Loucy (cell line): ENCODE data around the gene DLX5.

Source experiments
- H2AFZ ChIP-seq: fragments of 200-600 bp; sonication (generic); 2 replicates; pipeline ENCODE4 v1.6.0; 2016; ENCODE audit warnings: antibody characterized with exemption, mild to moderate bottlenecking, low read length, moderate library complexity
- H3F3A ChIP-seq: fragments of 200-600 bp; 2 replicates; pipeline ENCODE4 v1.6.0; 2016; ENCODE audit warnings: antibody characterized with exemption, low read depth, mild to moderate bottlenecking
- H3K27me3 ChIP-seq: fragments of 200-600 bp; sonication (generic); 2 replicates; pipeline ENCODE4 v1.6.1; 2014; ENCODE audit warnings: low read length, mild to moderate bottlenecking; ENCODE audit not compliant: insufficient read depth, poor library complexity, severe bottlenecking
- H3K36me3 ChIP-seq: fragments of 200-600 bp; sonication (generic); 2 replicates; pipeline ENCODE4 v1.6.1; 2016; ENCODE audit warnings: low read length; ENCODE audit not compliant: insufficient read depth
- H3K4me1 ChIP-seq: fragments of 200-600 bp; sonication (generic); 2 replicates; pipeline ENCODE4 v1.5.1; 2014; ENCODE audit warnings: low read length, mild to moderate bottlenecking; ENCODE audit not compliant: insufficient read depth, poor library complexity, severe bottlenecking
- H3K4me2 ChIP-seq: fragments of 200-600 bp; sonication (generic); 2 replicates; pipeline ENCODE4 v1.6.0; 2014; ENCODE audit warnings: antibody characterized with exemption, low read length, low read depth, mild to moderate bottlenecking; ENCODE audit not compliant: poor library complexity, severe bottlenecking
- H3K4me3 ChIP-seq: fragments of 200-600 bp; sonication (generic); 2 replicates; pipeline ENCODE4 v1.5.1; 2014; ENCODE audit warnings: low read length, mild to moderate bottlenecking, mixed read lengths; ENCODE audit not compliant: poor library complexity, severe bottlenecking
- H3K79me2 ChIP-seq: fragments of 200-600 bp; sonication (generic); 2 replicates; pipeline ENCODE4 v1.6.1; 2014; ENCODE audit warnings: low read length; ENCODE audit not compliant: insufficient read depth
- H3K9ac ChIP-seq: fragments of 200-600 bp; sonication (generic); 2 replicates; pipeline ENCODE4 v1.6.0; 2014; ENCODE audit warnings: mild to moderate bottlenecking, low read depth, low read length, moderate library complexity; ENCODE audit not compliant: poor library complexity, severe bottlenecking
- H3K9me2 ChIP-seq: fragments of 200-600 bp; sonication (generic); replicated peaks from 2 replicates; pipeline ENCODE4 v1.6.1; 2016; ENCODE audit warnings: low read depth, low read length, mixed read lengths
- H3K9me3 ChIP-seq: fragments of 200-600 bp; sonication (generic); 2 replicates; pipeline ENCODE4 v1.6.1; 2014; ENCODE audit warnings: mild to moderate bottlenecking, antibody characterized with exemption, low read length, low read depth; ENCODE audit not compliant: insufficient read depth
- H4K20me1 ChIP-seq: fragments of 200-600 bp; sonication (generic); 2 replicates; pipeline ENCODE4 v1.6.0; 2014; ENCODE audit warnings: antibody characterized with exemption, low read length, mild to moderate bottlenecking; ENCODE audit not compliant: insufficient read depth, poor library complexity, severe bottlenecking
- EZH2phosphoT487 ChIP-seq: fragments of 200-600 bp; IDR thresholded peaks from 2 replicates; pipeline ENCODE4 v1.6.1; 2018; ENCODE audit warnings: antibody characterized with exemption, mild to moderate bottlenecking, moderate library complexity, borderline replicate concordance
- TF ChIP-seq, protein P1 (sequence below): fragments of 200-600 bp; sonication (generic); conservative IDR thresholded peaks from 2 replicates; pipeline ENCODE4 v1.5.1; 2014; ENCODE audit warnings: mild to moderate bottlenecking, antibody characterized with exemption, low read length

DLX5 gene

GRCh38 chr7:97001656-97002554, 22.7 kb downstream of the DLX5 start:
- H2AFZ ChIP-seq = no peak overlapping the region
- no peaks in the 10 kb centered on the region for H4K20me1 ChIP-seq
- no peaks in the 10 kb centered on the region for H3K9me2 ChIP-seq
- H3K36me3 ChIP-seq = no peaks in the 10 kb centered on the region
- no peak for TF ChIP-seq EZH2phosphoT487
- TF ChIP-seq, protein P1, sequence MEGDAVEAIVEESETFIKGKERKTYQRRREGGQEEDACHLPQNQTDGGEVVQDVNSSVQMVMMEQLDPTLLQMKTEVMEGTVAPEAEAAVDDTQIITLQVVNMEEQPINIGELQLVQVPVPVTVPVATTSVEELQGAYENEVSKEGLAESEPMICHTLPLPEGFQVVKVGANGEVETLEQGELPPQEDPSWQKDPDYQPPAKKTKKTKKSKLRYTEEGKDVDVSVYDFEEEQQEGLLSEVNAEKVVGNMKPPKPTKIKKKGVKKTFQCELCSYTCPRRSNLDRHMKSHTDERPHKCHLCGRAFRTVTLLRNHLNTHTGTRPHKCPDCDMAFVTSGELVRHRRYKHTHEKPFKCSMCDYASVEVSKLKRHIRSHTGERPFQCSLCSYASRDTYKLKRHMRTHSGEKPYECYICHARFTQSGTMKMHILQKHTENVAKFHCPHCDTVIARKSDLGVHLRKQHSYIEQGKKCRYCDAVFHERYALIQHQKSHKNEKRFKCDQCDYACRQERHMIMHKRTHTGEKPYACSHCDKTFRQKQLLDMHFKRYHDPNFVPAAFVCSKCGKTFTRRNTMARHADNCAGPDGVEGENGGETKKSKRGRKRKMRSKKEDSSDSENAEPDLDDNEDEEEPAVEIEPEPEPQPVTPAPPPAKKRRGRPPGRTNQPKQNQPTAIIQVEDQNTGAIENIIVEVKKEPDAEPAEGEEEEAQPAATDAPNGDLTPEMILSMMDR = no peak
- H3K4me3 ChIP-seq = no peak overlapping the region
- H3K4me1 ChIP-seq = no peaks in the 10 kb centered on the region
- no peak overlapping the region for H3K4me2 ChIP-seq
- H3K9me3 ChIP-seq = no peaks in the 10 kb centered on the region
- H3K79me2 ChIP-seq = no peaks in the 10 kb centered on the region
- no peak overlapping the region for H3K9ac ChIP-seq
- H3F3A ChIP-seq = no peaks in the 10 kb centered on the region
- no peaks in the 10 kb centered on the region for H3K27me3 ChIP-seq

GRCh38 chr7:97001221-97001620, 23.4 kb downstream of the DLX5 start:
- no peaks in the 10 kb centered on the region for H3K9me3 ChIP-seq
- no peak overlapping the region for H2AFZ ChIP-seq
- no peaks in the 10 kb centered on the region for H3K9me2 ChIP-seq
- no peaks in the 10 kb centered on the region for H4K20me1 ChIP-seq
- no peak overlapping the region for H3K4me2 ChIP-seq
- TF ChIP-seq, protein P1 = no peak
- no peak for TF ChIP-seq EZH2phosphoT487
- H3F3A ChIP-seq = no peaks in the 10 kb centered on the region
- no peaks in the 10 kb centered on the region for H3K4me1 ChIP-seq
- H3K36me3 ChIP-seq = no peaks in the 10 kb centered on the region
- no peak overlapping the region for H3K4me3 ChIP-seq
- no peaks in the 10 kb centered on the region for H3K79me2 ChIP-seq
- no peak overlapping the region for H3K9ac ChIP-seq
- no peaks in the 10 kb centered on the region for H3K27me3 ChIP-seq

DNA sequence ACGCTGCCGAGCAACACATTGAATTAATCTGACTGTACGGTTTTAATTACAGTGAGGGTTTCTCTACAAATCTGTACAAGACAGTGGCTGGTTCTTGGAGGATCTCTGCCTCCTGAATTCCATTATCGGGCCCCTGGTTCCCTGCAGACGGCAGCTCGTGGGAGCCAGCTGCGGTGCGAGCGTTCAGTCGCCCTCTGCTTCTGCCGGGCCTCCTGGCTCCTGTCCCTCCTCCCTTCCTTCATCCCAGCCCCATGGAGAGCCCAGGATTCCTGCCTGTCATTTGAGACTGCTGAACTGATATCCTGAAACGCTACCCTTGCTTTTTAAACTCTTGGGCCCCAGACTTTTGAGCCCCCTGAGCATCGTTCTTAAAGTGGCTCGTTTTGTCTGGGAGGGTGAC, 25.9 kb downstream of the DLX5 start:
- no peaks in the 10 kb centered on the region for H3K27me3 ChIP-seq
- no peak overlapping the region for H2AFZ ChIP-seq
- H3K9me3 ChIP-seq = no peaks in the 10 kb centered on the region
- TF ChIP-seq EZH2phosphoT487 = no peak
- TF ChIP-seq, protein P1 = no peak
- H4K20me1 ChIP-seq = no peaks in the 10 kb centered on the region
- no peaks in the 10 kb centered on the region for H3K4me1 ChIP-seq
- no peak overlapping the region for H3K9ac ChIP-seq
- H3K4me3 ChIP-seq = no peak overlapping the region
- H3F3A ChIP-seq = no peaks in the 10 kb centered on the region
- no peak overlapping the region for H3K4me2 ChIP-seq
- no peaks in the 10 kb centered on the region for H3K36me3 ChIP-seq
- H3K79me2 ChIP-seq = no peaks in the 10 kb centered on the region
- no peaks in the 10 kb centered on the region for H3K9me2 ChIP-seq
